ENCODE data around the gene SCAPER.

Gene SCAPER

DNA sequence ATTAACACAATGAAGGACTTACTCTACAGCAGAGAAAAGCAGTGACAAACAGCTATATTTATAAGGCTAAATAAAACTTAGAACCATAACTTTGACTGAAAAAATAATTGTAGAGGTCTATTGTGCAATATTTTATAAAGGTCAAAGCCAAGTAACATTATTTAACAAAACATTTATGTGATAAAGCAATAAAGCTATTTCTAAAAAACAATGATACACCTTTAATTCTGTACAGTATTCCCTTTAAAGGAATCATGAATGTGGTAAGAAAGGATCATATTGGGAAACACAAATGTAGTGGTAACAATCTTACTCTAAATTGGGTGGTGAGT, 332.2 kb downstream of the SCAPER start:
- Histone ChIP-seq H3K27me3 (no peaks in the 10 kb centered on the region), H3K4me3 (ENCODE audit: low read depth, low read length) (no peak overlapping the region), H3K9me3 (no peaks in the 10 kb centered on the region), H3K4me1 (no peaks in the 10 kb centered on the region), H3K36me3 (no peaks in the 10 kb centered on the region)
- TF ChIP-seq, protein P1, sequence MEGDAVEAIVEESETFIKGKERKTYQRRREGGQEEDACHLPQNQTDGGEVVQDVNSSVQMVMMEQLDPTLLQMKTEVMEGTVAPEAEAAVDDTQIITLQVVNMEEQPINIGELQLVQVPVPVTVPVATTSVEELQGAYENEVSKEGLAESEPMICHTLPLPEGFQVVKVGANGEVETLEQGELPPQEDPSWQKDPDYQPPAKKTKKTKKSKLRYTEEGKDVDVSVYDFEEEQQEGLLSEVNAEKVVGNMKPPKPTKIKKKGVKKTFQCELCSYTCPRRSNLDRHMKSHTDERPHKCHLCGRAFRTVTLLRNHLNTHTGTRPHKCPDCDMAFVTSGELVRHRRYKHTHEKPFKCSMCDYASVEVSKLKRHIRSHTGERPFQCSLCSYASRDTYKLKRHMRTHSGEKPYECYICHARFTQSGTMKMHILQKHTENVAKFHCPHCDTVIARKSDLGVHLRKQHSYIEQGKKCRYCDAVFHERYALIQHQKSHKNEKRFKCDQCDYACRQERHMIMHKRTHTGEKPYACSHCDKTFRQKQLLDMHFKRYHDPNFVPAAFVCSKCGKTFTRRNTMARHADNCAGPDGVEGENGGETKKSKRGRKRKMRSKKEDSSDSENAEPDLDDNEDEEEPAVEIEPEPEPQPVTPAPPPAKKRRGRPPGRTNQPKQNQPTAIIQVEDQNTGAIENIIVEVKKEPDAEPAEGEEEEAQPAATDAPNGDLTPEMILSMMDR (IDR thresholded peaks at IDR 0.05; ENCODE audit: low read depth, low read length), result no peak
- no peak for DNase-seq

- no peak for DNase-seq
- H3K4me1 ChIP-seq, result no peaks in the 10 kb centered on the region
- H3K36me3 ChIP-seq, result no peaks in the 10 kb centered on the region
- H3K9me3 ChIP-seq, result no peaks in the 10 kb centered on the region
- TF ChIP-seq, protein P1 (IDR thresholded peaks at IDR 0.05; ENCODE audit: low read depth, low read length), result no peak
- no peaks in the 10 kb centered on the region for H3K27me3 ChIP-seq
- H3K4me3 ChIP-seq (ENCODE audit: low read depth, low read length), result no peak overlapping the region
Measured at GRCh38 chr15:76566276-76566675, 338.9 kb downstream of the SCAPER start.

- TF ChIP-seq, protein P1 (IDR thresholded peaks at IDR 0.05; ENCODE audit: low read depth, low read length), result no peak
- no peak overlapping the region for H3K4me3 ChIP-seq (ENCODE audit: low read depth, low read length)
- H3K9me3 ChIP-seq, result no peaks in the 10 kb centered on the region
- H3K36me3 ChIP-seq, result no peaks in the 10 kb centered on the region
- no peak for DNase-seq
- no peaks in the 10 kb centered on the region for H3K4me1 ChIP-seq
- H3K27me3 ChIP-seq, result no peaks in the 10 kb centered on the region
Measured at GRCh38 chr15:76565366-76565765, 339.8 kb downstream of the SCAPER start.

DNA sequence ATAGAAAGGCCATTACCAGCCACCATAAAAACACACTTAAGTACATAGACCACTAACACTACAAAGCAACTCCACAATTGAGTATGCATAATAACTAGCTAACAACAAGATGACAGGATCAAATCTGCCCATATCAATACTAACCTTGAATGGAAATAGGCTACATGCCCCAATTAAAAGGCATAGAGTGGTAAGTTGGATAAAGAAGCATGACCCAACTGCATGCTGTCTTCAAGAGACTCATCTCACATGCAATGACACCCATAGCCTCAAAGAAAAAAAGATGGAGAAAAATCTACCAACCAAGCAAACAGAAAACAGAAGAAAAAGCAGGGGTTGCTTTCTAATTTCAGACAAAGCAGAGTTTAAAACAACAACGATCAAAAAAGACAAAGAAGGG, 349.9 kb downstream of the SCAPER start:
- H3K9me3 ChIP-seq, result no peaks in the 10 kb centered on the region
- H3K4me1 ChIP-seq, result no peaks in the 10 kb centered on the region
- no peaks in the 10 kb centered on the region for H3K27me3 ChIP-seq
- no peak overlapping the region for H3K4me3 ChIP-seq (ENCODE audit: low read depth, low read length)
- DNase-seq, result no peak
- TF ChIP-seq, protein P1 (IDR thresholded peaks at IDR 0.05; ENCODE audit: low read depth, low read length), result no peak
- no peaks in the 10 kb centered on the region for H3K36me3 ChIP-seq

- TF ChIP-seq, protein P1 (IDR thresholded peaks at IDR 0.05; ENCODE audit: low read depth, low read length), result no peak
Measured at GRCh38 chr15:76553564-76553963, 351.6 kb downstream of the SCAPER start.

DNA sequence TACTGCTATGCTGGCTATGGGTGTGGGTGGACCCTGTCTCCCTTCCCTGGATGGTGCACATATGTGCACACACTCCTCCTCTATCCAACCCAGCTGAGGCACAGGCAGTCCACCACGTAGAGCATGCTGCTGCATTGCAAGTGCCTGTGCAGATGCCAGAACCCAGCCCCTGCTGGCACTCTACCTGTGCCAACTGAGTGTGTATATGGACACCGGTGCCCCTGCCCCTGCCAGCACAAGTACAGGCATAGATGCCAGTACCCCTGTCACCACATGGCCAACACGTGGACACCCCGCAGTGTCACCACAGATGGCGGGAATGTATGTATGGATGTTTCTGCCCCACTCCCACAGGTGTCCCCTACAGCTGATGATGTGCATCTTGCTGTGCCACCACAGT, 352.0 kb downstream of the SCAPER start:
- Histone ChIP-seq H3K4me3 (ENCODE audit: low read depth, low read length) (no peak overlapping the region), H3K36me3 (no peaks in the 10 kb centered on the region), H3K4me1 (no peaks in the 10 kb centered on the region), H3K27me3 (no peaks in the 10 kb centered on the region), H3K9me3 (no peaks in the 10 kb centered on the region)
- TF ChIP-seq, protein P1 (IDR thresholded peaks at IDR 0.05; ENCODE audit: low read depth, low read length), result no peak
- DNase-seq, result no peak

More at GRCh38 chr15:76553564-76553963, 351.6 kb downstream of the SCAPER start:
- Histone ChIP-seq H3K4me3 (ENCODE audit: low read depth, low read length) (no peak overlapping the region), H3K4me1 (no peaks in the 10 kb centered on the region), H3K9me3 (no peaks in the 10 kb centered on the region), H3K27me3 (no peaks in the 10 kb centered on the region), H3K36me3 (no peaks in the 10 kb centered on the region)
- no peak for DNase-seq

All from BE2C (cell line).